SK-N-SH treated with all-trans-retinoic acid at 6 μM for 48 hours (cell line): ENCODE results near the gene BICDL1.

Experiments used
- ATAC-seq: fragments of 200-7000 bp; cut with Tn5 transposase; 3 replicates; pipeline ENCODE4 v1.9.1; 2020; ENCODE audit warnings: mild to moderate bottlenecking, moderate library complexity
- ARNTL ChIP-seq: fragments of 450-650 bp; formaldehyde crosslinking; IDR thresholded peaks from 2 replicates; pipeline ENCODE4 v1.5.0; 2020; ENCODE audit warnings: low read depth, mild to moderate bottlenecking, moderate library complexity, borderline replicate concordance
- CSDC2 ChIP-seq: fragments of 250-450 bp; sonication (Bioruptor Pico); IDR thresholded peaks from 2 replicates; pipeline ENCODE4 v1.5.0; 2020; ENCODE audit warnings: mild to moderate bottlenecking, moderate library complexity
- ESRRG ChIP-seq: fragments of 250-450 bp; sonication (Bioruptor Pico); IDR thresholded peaks from 2 replicates; pipeline ENCODE4 v1.6.1; 2021; ENCODE audit warnings: mild to moderate bottlenecking
- GLIS3 ChIP-seq: fragments of 250-450 bp; sonication (Bioruptor Pico); IDR thresholded peaks from 2 replicates; pipeline ENCODE4 v1.5.0; 2020; ENCODE audit warnings: mild to moderate bottlenecking, moderate library complexity
- ISL1 ChIP-seq: fragments of 250-450 bp; sonication (Bioruptor Pico); IDR thresholded peaks from 2 replicates; pipeline ENCODE4 v2.1.2; 2022; ENCODE audit warnings: mild to moderate bottlenecking, moderate library complexity
- OSR1 ChIP-seq: fragments of 250-450 bp; sonication (Bioruptor Pico); IDR thresholded peaks from 2 replicates; pipeline ENCODE4 v1.8.0; 2022; ENCODE audit warnings: moderate library complexity, mild to moderate bottlenecking, inconsistent platforms
- PPARA ChIP-seq: fragments of 250-450 bp; sonication (Bioruptor Pico); IDR thresholded peaks from 2 replicates; pipeline ENCODE4 v1.5.0; 2020; ENCODE audit warnings: mild to moderate bottlenecking, borderline replicate concordance
- RARB ChIP-seq: fragments of 250-450 bp; sonication (Bioruptor Pico); IDR thresholded peaks from 2 replicates; pipeline ENCODE4 v1.8.0; 2021; ENCODE audit warnings: mild to moderate bottlenecking, moderate library complexity
- SNAI2 ChIP-seq: fragments of 250-450 bp; sonication (Bioruptor Pico); IDR thresholded peaks from 2 replicates; pipeline ENCODE4 v1.5.0; 2020; ENCODE audit warnings: mild to moderate bottlenecking, moderate library complexity
- TCF4 ChIP-seq: fragments of 250-450 bp; sonication (Bioruptor Pico); IDR thresholded peaks from 2 replicates; pipeline ENCODE4 v1.8.0; 2021; ENCODE audit warnings: mild to moderate bottlenecking, moderate library complexity, borderline replicate concordance
- TOX ChIP-seq: fragments of 250-450 bp; sonication (Bioruptor Pico); IDR thresholded peaks from 2 replicates; pipeline ENCODE4 v1.8.0; 2021; ENCODE audit warnings: mild to moderate bottlenecking, moderate library complexity, borderline replicate concordance
- ZC3H10 ChIP-seq: fragments of 250-450 bp; sonication (Bioruptor Pico); IDR thresholded peaks from 2 replicates; pipeline ENCODE4 v1.5.1; 2021; ENCODE audit warnings: mild to moderate bottlenecking, moderate library complexity
- ZFP3 ChIP-seq: fragments of 250-450 bp; sonication (Bioruptor Pico); IDR thresholded peaks from 2 replicates; pipeline ENCODE4 v1.5.0; 2020; ENCODE audit warnings: mild to moderate bottlenecking, moderate library complexity
- ZFP30 ChIP-seq: fragments of 450-650 bp; formaldehyde crosslinking; IDR thresholded peaks from 2 replicates; pipeline ENCODE4 v1.5.0; 2022; ENCODE audit warnings: mild to moderate bottlenecking, moderate library complexity
- ZNF565 ChIP-seq: fragments of 450-650 bp; formaldehyde crosslinking; conservative IDR thresholded peaks from 2 replicates; pipeline ENCODE4 v1.5.0; 2020; ENCODE audit warnings: low read depth, mild to moderate bottlenecking, moderate library complexity
- ZNF70 ChIP-seq: fragments of 450-650 bp; formaldehyde crosslinking; IDR thresholded peaks from 2 replicates; pipeline ENCODE4 v1.5.0; 2020; ENCODE audit warnings: mild to moderate bottlenecking, moderate library complexity
- ZNF8 ChIP-seq: fragments of 450-650 bp; formaldehyde crosslinking; IDR thresholded peaks from 2 replicates; pipeline ENCODE4 v1.5.0; 2020; ENCODE audit warnings: mild to moderate bottlenecking, moderate library complexity
- TF ChIP-seq, protein P1 (sequence below): fragments of 250-450 bp; sonication (Bioruptor Pico); IDR thresholded peaks from 2 replicates; pipeline ENCODE4 v1.8.0; 2021; ENCODE audit warnings: low read depth, mild to moderate bottlenecking, moderate library complexity, borderline replicate concordance
- TF ChIP-seq, protein P2 (sequence below): fragments of 250-450 bp; sonication (Bioruptor Pico); IDR thresholded peaks from 2 replicates; pipeline ENCODE4 v1.8.0; 2020; ENCODE audit warnings: mild to moderate bottlenecking, moderate library complexity, borderline replicate concordance
- TF ChIP-seq, protein P3 (sequence below): fragments of 250-450 bp; sonication (Bioruptor Pico); IDR thresholded peaks from 2 replicates; pipeline ENCODE4 v1.5.1; 2020; ENCODE audit warnings: low read depth, mild to moderate bottlenecking, moderate library complexity
- TF ChIP-seq, protein P4 (sequence below): fragments of 250-450 bp; sonication (Bioruptor Pico); IDR thresholded peaks from 2 replicates; pipeline ENCODE4 v1.5.1; 2021; ENCODE audit warnings: mild to moderate bottlenecking, moderate library complexity

Gene BICDL1

DNA sequence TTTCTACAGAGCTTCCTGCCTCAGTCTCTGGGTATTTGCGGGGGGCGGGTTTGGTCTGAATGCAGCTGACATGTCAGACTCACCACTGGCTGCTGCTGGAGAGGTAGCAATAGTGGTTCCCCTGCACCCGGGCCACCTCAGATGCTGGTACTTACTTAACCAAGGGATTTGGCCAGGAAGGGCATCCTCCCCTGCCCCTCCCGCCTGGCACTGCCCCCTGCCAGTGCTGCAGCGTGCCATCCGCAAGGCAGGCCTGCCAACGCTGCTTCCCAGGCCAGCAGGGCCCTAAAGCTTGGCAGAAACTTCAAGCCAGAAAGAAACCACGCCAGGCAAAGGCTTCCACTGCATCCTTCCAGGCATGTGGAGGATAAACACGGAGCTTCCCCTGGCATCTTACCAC, 105.4 kb downstream of the BICDL1 start:
- no peak for ATAC-seq
- no peak for TF ChIP-seq SNAI2 (CRISPR knock-in tag)
- TF ChIP-seq ZNF70 (CRISPR knock-in tag), result no peak
- TF ChIP-seq OSR1, result no peak
- TF ChIP-seq ESRRG (CRISPR knock-in tag), result no peak
- no peak for TF ChIP-seq RARB (CRISPR knock-in tag)
- TF ChIP-seq GLIS3 (CRISPR knock-in tag), result no peak
- TF ChIP-seq, protein P1, sequence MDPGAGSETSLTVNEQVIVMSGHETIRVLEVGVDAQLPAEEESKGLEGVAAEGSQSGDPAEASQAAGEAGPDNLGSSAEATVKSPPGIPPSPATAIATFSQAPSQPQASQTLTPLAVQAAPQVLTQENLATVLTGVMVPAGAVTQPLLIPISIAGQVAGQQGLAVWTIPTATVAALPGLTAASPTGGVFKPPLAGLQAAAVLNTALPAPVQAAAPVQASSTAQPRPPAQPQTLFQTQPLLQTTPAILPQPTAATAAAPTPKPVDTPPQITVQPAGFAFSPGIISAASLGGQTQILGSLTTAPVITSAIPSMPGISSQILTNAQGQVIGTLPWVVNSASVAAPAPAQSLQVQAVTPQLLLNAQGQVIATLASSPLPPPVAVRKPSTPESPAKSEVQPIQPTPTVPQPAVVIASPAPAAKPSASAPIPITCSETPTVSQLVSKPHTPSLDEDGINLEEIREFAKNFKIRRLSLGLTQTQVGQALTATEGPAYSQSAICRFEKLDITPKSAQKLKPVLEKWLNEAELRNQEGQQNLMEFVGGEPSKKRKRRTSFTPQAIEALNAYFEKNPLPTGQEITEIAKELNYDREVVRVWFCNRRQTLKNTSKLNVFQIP (CRISPR knock-in tag), result no peak
- TF ChIP-seq ZFP30 (CRISPR knock-in tag), result no peak
- no peak for TF ChIP-seq ZNF565 (CRISPR knock-in tag)
- no peak for TF ChIP-seq TCF4 (CRISPR knock-in tag)
- TF ChIP-seq ISL1 (CRISPR knock-in tag), result no peak
- TF ChIP-seq ZFP3 (CRISPR knock-in tag), result no peak
- no peak for TF ChIP-seq PPARA (CRISPR knock-in tag)
- no peak for TF ChIP-seq ZC3H10 (CRISPR knock-in tag)
- TF ChIP-seq ARNTL (CRISPR knock-in tag), result no peak
- TF ChIP-seq, protein P2, sequence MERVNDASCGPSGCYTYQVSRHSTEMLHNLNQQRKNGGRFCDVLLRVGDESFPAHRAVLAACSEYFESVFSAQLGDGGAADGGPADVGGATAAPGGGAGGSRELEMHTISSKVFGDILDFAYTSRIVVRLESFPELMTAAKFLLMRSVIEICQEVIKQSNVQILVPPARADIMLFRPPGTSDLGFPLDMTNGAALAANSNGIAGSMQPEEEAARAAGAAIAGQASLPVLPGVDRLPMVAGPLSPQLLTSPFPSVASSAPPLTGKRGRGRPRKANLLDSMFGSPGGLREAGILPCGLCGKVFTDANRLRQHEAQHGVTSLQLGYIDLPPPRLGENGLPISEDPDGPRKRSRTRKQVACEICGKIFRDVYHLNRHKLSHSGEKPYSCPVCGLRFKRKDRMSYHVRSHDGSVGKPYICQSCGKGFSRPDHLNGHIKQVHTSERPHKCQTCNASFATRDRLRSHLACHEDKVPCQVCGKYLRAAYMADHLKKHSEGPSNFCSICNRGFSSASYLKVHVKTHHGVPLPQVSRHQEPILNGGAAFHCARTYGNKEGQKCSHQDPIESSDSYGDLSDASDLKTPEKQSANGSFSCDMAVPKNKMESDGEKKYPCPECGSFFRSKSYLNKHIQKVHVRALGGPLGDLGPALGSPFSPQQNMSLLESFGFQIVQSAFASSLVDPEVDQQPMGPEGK (CRISPR knock-in tag), result no peak
- TF ChIP-seq, protein P3, sequence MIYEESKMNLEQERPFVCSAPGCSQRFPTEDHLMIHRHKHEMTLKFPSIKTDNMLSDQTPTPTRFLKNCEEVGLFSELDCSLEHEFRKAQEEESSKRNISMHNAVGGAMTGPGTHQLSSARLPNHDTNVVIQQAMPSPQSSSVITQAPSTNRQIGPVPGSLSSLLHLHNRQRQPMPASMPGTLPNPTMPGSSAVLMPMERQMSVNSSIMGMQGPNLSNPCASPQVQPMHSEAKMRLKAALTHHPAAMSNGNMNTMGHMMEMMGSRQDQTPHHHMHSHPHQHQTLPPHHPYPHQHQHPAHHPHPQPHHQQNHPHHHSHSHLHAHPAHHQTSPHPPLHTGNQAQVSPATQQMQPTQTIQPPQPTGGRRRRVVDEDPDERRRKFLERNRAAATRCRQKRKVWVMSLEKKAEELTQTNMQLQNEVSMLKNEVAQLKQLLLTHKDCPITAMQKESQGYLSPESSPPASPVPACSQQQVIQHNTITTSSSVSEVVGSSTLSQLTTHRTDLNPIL (CRISPR knock-in tag), result no peak
- no peak for TF ChIP-seq TOX (CRISPR knock-in tag)
- no peak for TF ChIP-seq ZNF8 (CRISPR knock-in tag)

DNA sequence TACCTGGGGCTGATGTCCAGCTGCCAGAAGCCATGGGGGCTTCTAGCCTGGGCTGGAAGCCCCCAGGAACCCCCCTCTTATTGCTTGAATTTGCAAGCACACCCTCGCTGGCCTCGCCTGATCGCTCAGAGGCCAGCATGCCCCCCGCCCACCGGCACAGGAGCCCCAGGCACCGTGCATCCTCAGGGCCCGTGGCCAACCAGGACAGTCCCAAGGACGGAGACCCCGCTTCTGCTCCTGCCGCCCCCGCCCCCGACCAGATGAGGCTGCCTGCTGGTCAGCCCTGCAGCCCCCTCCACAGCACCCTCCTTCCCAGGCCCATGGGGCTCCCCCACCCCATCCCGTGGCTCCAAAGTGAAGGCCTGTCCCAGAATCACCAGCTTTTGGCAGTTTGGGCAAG, 106.3 kb downstream of the BICDL1 start:
- TF ChIP-seq RARB (CRISPR knock-in tag) (no peak), CSDC2 (CRISPR knock-in tag) (no peak), ISL1 (CRISPR knock-in tag) (no peak), TCF4 (CRISPR knock-in tag) (no peak), OSR1 (no peak), ARNTL (CRISPR knock-in tag) (no peak), PPARA (CRISPR knock-in tag) (no peak), ZFP3 (CRISPR knock-in tag) (no peak), SNAI2 (CRISPR knock-in tag) (no peak), ZFP30 (CRISPR knock-in tag) (no peak), ESRRG (CRISPR knock-in tag) (no peak), ZNF8 (CRISPR knock-in tag) (no peak), ZNF565 (CRISPR knock-in tag) (no peak), ZC3H10 (CRISPR knock-in tag) (no peak)
- TF ChIP-seq, protein P4, sequence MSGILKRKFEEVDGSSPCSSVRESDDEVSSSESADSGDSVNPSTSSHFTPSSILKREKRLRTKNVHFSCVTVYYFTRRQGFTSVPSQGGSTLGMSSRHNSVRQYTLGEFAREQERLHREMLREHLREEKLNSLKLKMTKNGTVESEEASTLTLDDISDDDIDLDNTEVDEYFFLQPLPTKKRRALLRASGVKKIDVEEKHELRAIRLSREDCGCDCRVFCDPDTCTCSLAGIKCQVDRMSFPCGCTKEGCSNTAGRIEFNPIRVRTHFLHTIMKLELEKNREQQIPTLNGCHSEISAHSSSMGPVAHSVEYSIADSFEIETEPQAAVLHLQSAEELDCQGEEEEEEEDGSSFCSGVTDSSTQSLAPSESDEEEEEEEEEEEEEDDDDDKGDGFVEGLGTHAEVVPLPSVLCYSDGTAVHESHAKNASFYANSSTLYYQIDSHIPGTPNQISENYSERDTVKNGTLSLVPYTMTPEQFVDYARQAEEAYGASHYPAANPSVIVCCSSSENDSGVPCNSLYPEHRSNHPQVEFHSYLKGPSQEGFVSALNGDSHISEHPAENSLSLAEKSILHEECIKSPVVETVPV (CRISPR knock-in tag), result no peak
- TF ChIP-seq, protein P2 (CRISPR knock-in tag), result no peak
- TF ChIP-seq, protein P3 (CRISPR knock-in tag), result no peak
- no peak for ATAC-seq
